GM08714 (cell line): Measurements from ENCODE around the gene PLA2G3.
"Not testable (repeated sequence)": the region's sequence is repeated elsewhere in the genome, so short reads cannot be mapped to it uniquely, and the experiment has no call there.

ENCODE experiments used
- H3K4me3 ChIP-seq: fragments of 200-500 bp; sonication (Bioruptor generic); 2 replicates; pipeline ENCODE4 v1.5.1; 2014; ENCODE audit warnings: mild to moderate bottlenecking, low read length, inconsistent platforms
- ZNF274 ChIP-seq: IDR thresholded peaks from 2 replicates; pipeline ENCODE4 v1.6.1; 2012; ENCODE audit warnings: mild to moderate bottlenecking, low read depth, low read length

Gene PLA2G3

DNA sequence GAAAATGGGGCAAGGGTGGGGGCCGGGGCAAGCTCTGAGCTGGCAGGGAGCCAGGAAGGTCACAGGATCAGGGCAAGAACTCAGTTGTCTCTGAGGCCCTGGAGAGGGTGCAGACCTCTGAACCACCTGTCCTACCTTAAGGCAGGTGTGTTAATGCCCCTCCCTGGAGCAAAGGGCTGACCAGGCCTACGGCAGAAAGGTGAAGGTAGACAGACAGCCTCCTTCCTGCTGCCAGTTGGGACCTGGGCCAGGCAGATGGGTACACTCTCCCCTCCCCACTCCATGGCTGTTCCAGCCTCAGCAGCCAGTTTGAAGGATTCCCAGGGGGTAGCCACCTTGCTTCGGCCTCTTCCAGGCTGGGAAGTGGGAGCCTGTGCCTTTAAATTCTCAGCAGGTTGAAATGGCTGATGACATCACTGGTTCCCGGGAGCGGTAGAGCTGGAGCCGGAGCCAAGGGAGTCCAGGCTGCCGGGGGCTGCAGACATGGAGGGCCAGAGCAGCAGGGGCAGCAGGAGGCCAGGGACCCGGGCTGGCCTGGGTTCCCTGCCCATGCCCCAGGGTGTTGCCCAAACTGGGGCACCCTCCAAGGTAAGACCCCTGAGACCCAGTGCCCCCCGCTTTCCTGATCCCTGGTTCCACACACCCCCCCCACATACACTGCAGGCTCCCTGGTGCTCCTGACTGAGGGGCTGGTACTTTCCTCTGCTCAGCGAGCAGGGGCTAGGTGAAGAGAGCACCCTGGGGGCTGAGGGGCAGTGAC is 17.6 kb downstream of the PLA2G3 start, which contains the start of gene INPP5J:
INPP5J (plus strand) TSS at position 435 of the 760 bp plus-strand sequence; CDS start at position 484, 49 bp downstream.
- no peak for TF ChIP-seq ZNF274
- no peak within 1 kb of the TSS; the same call in 1 of the 2 replicates for H3K4me3 ChIP-seq

DNA sequence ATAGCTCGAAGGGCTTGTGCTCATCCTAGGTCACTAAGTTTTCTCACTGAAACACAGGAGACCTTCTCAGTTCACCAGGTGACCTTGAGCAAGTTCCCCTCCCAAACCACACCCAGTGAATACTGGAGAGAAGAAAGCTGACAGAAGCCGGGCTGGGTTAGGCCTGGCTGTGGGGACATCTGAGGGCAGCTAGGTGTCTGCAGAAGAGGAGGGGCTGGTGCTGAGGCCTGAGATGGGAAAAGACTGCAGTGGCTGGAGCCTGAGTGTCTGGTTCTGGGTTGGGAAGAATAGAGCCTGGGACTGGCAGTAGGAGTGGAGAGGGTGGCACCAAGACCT is 18.1 kb downstream of the PLA2G3 start:
- no peak overlapping the region for H3K4me3 ChIP-seq
- no peak for TF ChIP-seq ZNF274

DNA sequence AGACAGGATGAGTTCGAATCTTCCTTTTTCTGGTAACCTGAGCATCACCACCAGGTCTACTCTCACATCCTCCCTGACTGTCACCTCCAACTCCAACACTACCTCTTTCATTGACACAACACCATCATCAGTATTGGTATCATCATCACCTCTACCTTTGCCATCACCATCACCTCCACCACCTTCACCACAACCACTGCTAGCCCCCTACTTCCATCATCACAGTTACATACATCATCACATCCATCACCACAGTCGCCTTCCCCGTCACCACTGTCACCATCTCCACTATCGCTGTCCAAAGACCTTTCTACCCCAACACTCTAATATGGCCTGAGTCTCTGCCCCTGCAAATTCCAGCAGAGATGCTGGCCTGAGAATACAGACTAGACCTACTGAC is 18.9 kb downstream of the PLA2G3 start:
- no peak overlapping the region for H3K4me3 ChIP-seq
- TF ChIP-seq ZNF274 = no peak

DNA sequence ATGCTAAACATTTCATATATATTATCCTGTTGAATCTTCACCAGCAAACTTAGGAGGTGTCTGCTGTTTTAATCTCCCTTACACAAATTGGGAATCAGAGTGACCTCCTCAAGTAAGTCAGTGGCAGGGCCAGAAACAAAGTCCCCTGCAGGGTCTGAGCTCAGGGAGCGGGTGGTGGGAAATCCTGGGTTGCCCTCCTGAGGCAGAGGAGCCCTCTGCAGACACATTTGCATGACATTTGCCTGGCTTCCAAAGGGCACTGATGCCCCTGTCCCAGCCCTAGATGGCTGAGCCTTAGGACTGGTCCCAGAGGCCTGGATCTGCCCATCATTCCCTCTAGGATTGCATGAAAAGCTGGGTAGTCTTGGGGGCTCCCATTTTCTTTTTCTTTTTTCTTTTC is 19.7 kb downstream of the PLA2G3 start:
- no peak for TF ChIP-seq ZNF274
- H3K4me3 ChIP-seq = no peak overlapping the region

DNA sequence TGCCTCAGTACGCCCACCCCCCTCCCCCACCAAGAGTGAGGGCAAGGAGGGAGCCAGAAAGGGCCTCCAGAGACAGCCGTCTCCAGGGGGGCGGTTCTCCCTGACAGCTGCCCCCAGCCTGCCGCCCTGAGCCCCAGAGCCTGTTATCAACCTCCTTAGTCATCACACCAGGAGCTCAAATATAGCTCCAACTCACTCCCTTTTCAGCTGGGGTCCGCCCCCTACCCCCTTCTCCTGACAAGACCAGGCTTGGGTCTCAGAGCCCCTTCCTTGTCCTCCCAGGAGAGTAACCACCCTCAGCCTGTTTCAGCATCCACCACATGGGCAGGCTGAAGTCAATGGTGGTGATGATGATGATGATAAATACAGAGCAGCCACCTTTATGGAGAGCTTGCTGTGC is 20.1 kb downstream of the PLA2G3 start:
- no peak for TF ChIP-seq ZNF274
- H3K4me3 ChIP-seq = no peak overlapping the region

DNA sequence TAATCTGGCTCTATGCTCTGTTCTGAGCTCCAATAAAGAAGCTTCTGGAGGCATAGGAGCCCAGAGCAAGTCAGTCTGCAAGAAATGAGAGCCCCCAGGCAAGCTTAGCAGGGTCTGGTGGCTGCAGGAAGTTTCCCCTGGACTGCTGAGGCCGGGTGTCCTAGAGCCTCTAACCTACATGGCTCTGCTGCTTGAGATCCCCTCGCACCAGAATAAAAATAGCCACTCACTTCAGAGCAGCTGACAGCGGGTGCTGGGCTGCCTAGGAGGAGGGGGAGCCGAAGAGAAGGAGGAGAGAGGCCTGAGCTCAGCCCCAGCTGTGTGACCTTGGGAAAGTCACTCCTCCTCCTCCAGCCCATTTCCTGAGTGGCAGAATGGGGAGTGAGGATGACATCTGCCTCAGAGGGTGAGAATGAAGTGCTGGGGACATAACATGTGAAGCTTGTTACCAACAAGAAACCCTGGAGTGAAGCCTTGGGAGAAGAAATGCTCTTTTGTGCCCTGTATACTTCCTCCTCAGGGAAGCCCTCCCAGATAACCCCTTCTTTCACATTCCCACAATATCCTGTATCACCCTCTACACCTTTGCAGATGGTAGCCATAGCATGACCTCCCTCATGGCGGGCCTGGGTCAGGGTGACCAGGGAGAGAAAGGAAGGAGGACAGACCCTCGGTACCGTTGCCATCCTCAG is 21.1 kb downstream of the PLA2G3 start:
- no peak overlapping the region for H3K4me3 ChIP-seq
- TF ChIP-seq ZNF274 = no peak

DNA sequence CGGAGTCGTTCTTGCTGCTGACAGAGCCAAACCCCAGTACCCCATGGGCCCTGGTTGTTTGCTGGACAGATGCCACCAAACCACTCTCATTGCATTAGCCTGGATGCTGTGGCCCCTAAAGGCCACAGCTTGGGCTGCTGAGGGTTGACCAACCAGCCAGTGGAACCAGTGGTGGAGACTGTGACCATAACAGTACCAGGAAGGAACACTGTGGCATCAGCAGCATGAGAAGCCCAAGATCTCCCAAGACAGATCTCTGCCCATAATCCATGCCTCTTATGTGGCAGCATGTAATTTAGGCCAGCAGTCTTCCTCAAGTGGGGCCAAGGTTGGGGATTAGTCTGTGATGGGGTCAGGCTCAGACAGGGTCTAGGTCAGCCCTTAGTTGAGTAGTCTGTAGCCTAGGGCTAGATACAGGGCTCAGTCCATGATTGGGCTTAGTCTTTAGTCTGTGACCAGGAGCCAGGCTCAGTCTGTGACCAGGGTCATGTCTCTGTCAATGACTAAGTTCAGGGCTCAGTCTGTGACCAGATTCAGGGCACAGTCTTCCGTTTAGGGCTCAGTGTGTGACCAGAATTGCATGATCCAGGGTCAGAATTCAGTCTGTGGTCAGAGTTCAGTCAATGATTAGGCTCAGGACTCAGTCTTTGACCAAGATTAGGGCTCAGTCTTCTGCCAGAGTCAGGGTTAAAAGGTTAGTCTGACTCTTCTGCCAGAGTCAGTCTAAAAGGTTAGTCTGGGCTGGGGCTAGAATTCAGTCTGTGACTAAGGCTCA is 22.1 kb downstream of the PLA2G3 start:
- no peak for TF ChIP-seq ZNF274

DNA sequence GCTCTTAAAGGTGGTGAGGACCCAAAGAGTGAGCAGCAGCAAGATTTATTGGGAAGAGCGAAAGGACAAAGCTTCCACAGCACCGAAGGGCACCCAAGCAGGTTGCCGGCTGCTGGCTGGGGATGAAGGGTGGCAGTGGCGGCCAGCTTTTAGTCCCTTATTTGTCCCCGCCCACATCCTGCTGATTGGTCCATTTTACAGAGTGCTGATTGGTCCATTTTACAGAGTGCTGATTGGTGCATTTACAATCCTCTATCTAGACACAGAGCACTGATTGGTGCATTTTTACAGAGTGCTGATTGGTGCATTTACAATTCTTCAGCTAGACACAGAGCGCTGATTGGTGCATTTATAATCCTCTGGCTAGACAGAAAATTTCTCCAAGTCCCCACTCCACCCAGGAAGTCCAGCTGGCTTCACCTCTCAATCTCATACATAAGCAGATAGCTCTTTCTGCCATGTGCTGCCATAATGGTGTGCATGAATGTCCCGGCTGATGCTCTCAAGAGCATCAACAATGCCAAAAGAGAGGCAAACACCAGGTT is 27.7 kb downstream of the PLA2G3 start:
- not testable (repeated sequence) for H3K4me3 ChIP-seq

More for the DNA sequence above, 22.1 kb downstream of the PLA2G3 start:
- no peak overlapping the region for H3K4me3 ChIP-seq

DNA sequence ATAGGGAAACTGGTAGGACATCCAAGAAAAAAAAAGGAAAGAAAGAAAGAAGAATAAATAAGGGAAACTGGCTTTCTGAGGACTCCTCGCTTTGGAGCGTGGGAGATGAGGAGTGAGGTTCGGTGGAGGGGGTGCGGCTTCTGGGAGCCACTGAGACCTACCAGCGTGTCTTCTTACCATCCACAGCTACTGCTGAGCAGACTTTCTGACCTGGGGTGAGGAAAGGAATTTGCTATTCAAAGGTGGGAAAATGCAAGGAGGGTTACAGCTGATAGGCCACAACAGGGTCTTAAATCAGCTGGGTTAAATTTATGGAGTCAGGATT is 32.5 kb downstream of the PLA2G3 start:
- no peak for TF ChIP-seq ZNF274
- H3K4me3 ChIP-seq = peak overlapping the region; percentile 40; the same call in 1 of the 2 replicates

DNA sequence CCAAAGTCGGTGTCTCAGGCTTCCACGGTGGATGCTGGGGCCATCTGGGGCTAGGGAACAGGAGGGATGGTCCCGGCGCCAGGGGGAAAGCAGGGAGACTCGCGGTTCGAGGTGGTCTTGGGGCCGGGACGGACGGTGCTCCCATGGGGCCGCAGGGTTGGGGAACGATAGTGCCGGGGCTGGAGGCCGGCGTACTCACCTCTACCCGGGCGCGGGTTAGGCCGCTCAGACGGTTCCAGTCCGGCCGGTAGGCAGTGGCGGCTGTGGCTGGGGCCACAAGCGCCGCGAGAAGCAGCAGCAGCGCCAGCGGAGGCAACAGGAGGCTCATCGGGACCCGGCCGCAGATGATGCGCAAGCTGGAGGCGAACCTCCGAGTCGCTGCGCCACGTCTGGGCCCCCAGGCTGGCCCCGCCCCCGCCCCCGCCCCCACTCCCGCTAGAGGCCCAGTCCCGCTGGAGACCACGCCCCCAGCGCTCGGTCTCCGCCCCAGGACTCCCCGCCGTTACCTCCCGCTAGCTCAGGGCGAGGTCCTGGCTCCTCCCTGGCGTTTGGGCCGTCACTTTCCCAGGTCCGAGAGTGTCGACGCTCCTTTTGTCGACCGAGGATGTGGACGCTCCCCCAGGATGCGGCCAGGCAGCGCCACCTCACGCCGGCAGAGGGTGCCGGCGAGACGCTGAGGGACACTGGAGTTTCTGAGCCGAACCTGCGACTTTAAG is 33.0 kb downstream of the PLA2G3 start, which contains the start of gene SELENOM:
SELENOM (minus strand) TSS at position 391 of the 716 bp plus-strand sequence; CDS start at position 328, 63 bp downstream.
- no peak for TF ChIP-seq ZNF274
- peak within 1 kb of the TSS; percentile 40; the same call in 1 of the 2 replicates for H3K4me3 ChIP-seq

DNA sequence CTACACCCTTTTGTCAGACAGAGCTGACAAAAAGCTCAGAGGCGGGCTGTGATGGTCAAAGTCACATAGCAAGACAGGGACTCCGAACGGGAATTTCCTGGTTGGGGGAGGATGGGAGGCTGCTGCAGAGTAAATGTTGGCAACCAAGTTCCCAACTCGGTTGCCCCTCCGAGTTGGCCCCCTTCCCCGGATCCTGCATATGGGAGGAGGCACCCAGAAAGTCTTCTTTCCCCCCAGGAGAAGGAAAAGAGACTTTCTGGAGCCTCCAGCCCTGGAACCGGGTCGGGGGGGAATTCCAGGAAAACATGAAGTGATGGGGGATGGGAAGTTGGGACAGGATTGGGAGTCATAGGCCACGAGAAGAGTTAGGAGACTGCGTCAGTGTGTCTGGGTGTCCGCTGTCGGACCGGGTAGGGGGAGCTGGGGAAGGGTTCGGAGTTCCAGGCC is 33.6 kb downstream of the PLA2G3 start:
- TF ChIP-seq ZNF274 = no peak
- H3K4me3 ChIP-seq = no peak overlapping the region

DNA sequence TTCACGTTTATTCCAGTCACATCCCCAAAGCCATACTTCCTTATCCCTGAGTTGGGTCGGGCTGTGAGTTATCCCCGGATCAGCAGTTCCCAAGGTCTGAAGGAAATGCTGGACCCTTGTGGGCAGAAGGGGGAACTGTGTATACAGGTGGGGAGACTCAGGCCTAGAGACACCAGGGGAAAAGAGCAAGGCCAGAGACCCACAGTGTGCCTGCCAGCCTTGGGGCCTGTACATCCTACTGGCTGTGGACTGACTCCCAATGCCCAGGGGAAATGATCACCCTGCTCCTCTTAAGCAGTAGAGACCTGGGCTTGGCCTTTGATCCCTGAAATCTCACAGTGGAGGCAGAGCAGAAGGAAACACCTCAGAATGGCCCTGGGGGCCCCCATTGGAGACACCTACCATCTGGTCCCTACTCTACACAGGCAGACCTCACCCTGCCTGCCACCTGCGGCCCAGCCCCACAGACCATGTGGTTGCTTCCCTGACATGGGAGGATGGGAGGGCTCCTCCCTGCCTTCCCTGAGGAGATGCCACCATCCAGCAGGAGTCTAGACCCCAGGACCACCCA is 34.2 kb downstream of the PLA2G3 start:
- no peak overlapping the region for H3K4me3 ChIP-seq
- no peak for TF ChIP-seq ZNF274

DNA sequence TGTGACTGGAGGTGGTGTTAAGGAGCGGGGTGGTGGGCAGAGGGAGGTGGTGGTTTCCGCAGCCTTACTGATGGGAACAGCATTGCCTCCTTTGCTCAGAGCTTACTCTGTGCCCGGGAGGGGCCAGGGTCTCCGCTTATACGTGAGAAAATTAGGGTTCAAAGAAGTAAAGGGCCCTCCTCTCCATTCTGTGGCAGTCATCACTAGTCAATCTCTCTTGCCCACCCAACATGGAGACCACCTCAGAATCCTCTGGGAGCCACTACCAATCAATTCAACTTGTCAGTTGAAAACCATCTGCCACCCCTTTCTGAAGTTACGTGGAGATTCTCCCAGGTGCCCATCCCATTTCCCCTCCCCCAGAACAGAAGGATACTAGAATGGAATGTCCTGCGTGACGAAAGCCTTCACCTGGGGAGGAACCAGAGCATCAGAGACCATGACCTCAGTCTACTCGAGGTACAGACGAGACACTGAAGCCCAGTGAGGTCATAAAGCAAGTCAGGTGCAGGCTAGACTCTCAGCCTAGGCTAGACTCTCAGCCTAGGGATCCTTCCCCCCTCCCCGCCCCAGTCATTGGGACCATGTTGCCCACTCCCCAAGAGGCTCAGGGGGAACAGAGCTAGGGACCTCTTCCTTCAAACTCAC is 34.9 kb downstream of the PLA2G3 start:
- TF ChIP-seq ZNF274 = no peak
- no peak overlapping the region for H3K4me3 ChIP-seq
